NCI-H510A (cell line): Measurements from ENCODE around the gene LUM.
"Not testable (repeated sequence)": the region's sequence is repeated elsewhere in the genome, so short reads cannot be mapped to it uniquely, and the experiment has no call there.

Experiments used
- DNase-seq: peaks from one replicate; lab custom pipeline; 2025; lab: John Stamatoyannopoulos, UW

Gene LUM

DNA sequence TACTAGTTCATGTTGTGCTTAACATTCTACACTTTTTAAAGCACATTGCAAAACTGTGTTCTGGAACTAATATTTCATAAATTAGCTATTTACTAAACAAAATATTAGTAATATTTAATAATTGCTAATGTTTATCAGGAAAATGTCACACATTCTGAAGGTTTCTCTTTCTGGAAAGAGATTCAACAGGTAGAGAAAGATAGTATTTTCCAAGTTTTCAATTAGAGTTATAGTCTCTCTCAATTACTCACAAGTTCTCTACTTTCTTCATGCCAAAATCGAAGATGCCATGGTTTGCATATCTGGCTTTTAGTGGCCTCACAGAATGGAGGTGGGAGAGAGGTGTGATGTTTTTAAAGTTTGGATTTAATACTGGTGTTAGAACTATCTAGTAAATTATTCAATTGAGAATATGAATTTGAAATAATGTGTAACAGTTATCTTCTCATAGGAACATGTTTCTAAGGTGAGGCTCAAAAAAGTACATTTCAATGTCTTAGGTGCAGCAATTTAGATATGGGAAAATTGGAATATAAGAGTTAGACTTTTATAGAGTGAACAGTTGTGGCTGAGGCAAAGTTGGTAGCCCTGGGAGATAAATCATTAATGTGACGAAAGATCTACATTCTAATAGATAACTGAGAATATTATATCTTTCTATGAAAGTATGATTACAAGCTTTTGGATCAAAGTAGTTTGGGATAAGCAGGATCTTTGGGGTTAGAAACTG lies 1.5 kb downstream of the LUM start:
- no peak for DNase-seq

DNA sequence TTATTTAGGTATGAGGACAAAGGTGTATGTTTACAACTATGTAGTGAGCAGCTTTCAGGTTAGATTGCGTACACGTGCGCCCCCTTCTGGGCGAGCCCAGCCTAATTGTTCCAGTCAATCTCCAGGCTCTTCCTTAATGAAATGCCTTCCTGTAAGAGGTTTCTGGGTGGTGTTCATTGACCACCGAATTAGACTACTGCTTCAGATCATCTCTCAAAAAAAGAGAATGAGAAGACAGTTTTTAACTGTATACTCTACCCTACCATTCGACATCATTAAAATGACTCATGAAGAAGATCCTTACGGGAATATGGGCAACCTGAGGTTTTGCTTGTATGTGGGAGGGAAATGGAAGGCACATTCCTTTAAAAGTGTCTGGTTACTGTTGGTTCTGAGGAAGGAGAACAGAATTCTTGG lies 2.1 kb downstream of the LUM start:
- no peak for DNase-seq

DNA sequence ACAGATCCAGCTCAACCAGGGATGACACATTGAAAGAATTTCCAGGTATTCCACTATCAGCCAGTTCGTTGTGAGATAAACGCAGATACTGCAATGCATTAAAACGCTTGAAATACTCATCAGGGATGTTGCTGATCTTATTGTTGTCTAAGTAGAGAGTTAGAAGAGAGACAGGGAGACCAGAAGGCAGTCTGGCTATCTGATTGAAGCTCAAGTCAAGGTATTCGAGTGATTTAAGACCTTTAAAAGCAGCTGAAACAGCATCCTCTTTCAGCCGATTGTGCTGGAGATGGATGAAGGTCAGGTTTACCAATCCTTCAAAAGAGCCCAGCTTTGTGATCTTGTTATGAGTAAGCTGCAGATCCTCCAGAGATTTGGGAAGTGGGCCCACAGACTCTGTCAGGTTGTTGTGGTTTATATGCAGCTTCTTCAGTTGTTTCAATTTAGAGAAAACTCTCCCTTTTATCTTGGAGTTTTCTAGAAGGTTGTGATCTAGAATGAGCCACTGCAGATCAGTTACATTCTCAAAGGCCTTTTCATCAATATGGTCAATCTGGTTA lies 3.0 kb downstream of the LUM start:
- DNase-seq, result no peak

DNA sequence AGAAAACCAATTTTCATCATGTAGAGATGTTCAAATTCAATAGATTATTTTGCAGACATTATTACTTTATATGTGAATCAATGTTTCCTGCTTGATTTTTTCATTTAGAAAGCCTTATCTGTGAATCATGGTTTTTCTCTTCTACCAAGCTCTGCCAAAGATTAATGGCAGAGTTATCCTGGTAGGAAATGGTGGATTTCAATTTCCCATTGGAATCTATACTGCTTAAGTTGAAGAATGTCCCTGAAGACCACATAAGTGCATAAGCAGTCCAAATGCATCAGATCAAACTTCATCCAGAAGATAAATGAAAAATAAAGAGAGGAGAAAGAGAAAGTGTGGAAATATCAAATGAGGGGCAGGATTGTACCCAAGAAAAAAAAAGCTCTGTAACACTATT lies 5.0 kb downstream of the LUM start:
- DNase-seq, result no peak

DNA sequence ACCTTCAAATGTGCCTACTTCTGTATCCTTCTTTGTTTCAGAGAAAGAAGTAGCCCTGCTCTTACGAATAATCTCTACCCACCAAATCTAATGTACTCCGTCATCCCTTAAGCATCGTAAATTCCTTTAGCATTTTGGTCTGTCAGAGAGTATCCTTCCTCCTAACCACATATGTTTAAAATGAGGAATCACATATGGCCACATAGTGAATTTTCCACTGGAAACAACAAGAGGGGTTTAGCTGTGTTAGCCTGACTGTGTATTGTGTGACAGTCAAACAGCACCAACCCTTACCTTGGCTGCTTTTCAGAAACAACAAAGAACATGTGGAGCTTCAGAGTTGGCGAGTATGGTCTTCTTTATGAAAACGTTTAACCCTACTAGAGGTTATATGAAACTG lies 5.5 kb downstream of the LUM start:
- no peak for DNase-seq

DNA sequence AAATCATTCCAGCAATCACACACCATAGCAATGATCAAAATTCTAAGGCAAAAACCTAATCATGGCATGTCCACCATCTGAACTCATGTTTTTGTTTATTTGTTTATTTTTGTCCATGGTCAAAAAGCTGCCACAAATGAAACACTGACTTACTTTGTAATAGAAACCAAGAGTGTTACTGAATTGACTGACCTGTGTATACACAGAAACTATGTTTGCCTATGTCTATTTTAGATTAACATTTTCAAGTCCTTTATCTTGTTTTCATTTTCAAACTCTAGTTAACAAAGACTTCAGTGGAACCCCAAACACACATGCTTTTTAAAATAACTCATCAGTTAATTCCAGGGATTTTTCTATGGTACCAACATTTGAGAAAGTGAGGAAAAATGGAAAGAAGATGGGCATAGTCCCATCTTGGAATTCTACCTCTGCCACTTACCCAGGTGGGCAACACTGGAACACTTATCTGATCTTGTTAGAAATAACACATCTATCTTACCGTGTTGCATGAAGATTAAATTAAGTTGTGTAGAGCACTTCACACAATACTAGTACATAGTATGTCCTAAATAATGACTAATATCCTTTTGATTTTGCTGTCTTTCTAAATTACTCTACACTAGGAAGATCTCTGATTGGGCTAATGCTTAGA lies 6.4 kb downstream of the LUM start:
- no peak for DNase-seq

DNA sequence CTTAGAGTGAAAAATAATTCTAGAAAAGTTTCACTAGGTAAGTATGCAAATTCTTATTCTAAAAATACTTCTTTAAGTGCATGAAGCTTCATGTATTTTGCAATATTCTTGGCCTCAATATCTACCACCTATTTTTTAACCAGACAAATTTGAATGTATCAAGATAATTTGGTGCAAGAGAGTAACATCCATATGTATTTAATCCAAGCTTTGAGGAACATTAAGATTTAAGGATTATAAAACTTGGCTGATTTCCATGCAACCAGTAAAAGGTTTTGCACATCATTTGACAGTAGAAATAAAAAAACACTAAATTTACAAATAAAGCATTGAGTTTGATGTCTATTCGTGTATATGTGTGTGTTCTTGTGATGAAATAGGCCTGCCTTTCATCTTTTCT lies 7.7 kb downstream of the LUM start:
- no peak for DNase-seq

DNA sequence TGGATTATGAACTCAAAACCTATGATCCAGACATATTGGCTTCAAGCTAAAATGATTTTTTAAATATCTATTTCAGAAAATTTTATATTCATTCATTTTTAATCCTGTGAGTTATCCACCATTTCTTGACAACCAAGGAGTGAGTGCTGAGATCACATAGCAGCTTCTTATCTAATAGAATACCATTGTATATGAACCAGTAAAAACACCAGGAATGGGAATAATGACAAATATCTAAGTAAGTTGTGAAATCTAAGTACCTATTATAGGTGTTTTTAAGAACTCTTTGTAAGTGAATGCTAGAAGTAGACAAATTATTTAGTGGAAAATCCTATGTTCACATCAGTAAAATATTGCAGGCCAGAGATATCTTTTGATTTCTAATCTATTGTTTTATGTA lies 8.2 kb downstream of the LUM start:
- no peak for DNase-seq

DNA sequence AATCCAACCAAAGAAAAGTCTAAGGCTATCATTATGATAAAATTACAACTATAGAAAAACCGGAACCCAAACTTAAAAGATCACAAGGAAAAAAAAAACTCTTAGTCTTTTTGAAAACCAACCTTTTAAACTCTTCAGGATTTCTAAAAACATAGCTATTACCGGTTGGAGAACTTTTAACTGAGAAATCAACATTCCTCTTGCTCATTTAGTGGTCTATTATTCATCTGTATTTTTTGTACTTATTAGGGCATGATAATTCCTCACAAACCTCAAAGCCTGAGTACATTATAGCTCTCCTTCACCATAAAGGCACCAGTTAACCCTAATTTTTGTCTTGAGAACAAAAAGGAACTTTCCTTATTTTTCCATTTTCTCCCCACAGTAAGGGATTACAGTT lies 10.4 kb downstream of the LUM start:
- no peak for DNase-seq

DNA sequence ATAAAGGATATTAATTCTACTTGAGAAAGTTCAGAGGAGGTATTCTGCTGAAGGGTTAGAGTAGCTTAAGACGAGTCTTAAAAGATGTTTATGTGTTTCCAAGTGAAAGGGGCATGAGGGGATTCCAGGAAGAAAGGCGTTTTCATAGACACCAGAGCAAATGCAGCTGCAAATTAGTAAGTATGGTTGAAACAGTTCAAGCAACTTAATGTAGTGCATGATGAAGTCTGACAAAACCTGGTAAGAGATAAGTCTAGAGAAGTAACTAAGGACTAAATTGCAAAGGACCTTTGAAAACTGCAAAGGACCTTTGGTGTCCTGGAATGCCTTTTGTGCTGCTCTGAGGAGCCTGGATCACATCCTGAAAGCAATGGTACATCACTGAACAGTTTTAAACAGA lies 11.5 kb downstream of the LUM start:
- DNase-seq, result no peak

DNA sequence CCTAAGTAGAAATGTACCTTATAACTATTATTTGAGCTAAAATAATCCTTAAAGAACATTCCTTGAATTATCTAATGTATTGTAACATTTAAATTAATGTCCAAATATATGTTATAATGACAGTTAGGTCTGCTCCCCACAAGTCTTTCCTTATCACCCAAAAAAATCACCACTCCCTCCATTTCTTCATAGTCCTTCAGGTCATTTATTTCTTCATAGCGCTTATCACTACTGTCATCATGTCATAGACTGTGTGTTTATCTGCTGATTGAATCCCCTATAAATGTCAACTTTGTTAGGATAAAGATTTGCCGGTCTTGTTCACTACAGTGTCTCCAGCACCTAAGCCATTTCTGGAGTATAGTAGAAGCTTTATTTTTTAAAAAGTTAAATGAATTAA lies 12.0 kb downstream of the LUM start:
- DNase-seq, result no peak

DNA sequence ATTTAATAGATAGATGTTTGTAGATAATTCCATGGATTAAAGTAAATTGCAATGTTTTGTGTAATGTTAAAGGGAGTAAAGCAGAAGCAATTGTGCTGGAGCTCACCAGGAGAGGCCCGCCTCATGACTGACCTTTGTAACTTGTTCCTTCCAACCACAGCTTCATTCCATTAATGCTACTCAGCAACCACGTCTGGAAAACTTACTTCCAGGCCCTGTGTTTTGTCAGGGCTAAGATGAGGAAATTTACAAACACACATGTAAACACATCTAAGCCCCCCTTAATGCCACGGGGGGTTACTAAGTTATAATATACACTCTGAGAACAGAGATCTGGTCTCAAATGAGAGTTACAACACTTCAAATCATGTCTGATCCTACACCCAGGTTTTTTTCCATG lies 12.4 kb downstream of the LUM start:
- no peak for DNase-seq

DNA sequence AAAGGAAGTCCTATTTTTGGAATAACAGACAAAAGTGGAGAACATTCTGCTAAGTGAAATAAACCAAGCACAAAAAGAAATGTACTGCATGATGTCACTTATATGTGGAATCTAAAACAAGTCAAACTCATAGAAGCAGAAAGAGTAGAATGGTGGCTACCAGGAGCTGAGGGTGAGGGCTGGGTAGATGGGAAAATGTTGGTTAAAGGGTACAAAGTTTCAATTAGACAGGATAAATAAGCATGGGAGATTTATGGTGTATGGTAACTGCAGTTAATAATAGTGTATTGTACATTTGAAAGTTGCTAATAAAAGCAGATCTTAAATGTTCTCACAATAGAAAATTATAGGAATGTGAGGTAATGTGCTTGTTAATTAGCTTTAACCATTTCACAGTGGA lies 12.8 kb downstream of the LUM start:
- DNase-seq, result no peak

DNA sequence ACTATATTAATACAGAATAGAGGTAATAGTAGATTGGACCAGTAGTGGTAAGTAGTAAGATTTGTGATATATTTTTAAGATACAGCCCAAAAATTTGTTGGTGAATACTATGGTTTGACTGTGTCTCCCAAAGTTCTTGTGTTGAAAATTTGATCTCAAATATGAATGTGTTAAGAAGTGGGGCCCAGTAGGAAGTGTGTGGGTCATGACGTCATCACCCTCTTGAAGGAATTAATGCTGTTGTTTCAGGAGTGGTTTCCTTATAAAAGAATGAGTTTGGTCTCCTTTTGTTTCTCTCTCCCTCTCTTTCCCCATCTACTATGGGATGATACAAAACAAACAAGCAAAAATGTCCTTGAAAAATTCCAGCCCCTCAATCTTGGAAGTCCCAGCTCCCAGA lies 16.3 kb downstream of the LUM start:
- no peak for DNase-seq

DNA sequence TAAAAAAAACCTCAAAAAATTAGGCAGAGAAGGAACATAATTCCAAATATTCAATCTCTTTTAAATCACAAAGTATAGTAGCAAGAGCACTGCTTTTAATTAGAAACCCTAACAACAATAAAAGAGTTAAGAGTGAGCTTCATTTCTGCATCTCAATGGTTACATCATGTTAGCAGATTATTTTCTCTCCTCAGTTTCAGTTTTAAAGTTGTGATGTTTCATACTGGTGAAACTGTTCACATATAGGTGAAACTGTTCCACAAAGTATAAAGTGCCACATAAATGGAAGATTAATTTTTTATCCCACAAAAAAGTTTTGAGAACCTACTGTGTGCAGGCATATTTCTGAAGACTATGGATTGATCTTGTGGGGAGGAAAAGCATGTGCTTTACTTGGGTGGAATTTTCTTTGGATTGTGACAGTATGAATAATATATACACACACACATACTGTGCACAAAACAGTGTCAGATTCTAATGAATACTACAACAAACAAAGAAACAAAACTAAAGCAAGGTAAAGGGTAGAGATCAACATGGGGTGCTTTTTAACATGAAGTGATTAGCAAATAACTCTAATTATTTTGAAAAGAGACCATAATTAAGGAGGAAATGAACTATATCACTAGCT lies 17.1 kb downstream of the LUM start:
- no peak for DNase-seq

DNA sequence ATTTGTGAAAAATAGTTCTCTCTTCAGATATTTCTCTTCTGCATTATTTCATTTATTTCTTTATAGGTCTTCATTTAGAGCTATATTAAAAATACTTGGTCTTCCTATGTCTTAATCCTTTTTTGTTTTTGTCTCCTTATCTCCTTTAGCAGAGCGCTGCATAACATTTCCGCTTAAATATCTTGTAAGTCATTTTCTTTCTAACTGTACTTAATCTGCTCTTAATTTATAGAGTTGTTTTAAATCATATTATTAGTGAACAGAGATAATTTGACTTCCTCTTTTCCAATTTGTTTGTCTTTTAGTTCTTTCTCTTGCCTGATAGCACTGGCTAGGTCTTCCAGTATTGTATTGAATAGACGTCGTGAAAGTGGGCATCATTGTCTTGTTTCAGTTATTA lies 18.0 kb downstream of the LUM start:
- DNase-seq, result no peak

DNA sequence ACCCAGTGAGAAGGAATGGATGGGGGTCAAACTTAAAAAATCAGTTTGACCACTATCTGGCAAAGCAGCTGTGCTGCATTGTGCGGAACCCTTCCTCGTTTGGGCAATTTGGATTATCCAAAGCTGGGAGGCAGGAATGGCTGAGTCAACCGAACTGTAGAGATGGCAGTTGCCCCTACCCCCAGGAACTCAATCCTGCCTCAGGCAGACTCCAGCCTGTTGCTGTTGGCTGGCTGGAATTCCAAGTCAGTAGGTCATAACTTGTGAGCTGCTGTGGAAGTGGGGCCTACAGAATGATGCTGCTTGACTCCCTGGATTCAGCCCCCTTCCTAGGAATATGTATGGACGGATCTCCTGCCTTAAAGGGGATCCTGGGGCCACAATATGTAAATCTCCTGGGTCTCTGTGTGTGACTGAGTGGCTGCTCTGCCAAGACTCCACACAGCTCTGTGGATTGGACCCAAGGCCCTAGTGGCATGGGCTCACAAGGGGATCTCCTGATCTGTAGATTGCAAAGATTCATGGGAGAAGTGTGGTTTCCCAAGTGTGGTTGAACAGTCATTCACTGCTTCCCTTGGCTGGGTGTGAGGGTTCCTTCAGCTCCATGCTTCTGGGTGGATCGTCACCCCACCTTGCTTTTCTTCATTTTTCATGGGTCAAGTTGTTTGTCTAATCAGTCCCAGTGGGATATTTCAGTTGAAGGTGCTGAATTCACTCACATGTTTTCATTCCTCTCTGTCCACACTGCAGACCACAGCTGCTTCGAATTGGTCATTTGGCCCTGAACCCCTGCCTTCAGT lies 19.2 kb downstream of the LUM start:
- no peak for DNase-seq

DNA sequence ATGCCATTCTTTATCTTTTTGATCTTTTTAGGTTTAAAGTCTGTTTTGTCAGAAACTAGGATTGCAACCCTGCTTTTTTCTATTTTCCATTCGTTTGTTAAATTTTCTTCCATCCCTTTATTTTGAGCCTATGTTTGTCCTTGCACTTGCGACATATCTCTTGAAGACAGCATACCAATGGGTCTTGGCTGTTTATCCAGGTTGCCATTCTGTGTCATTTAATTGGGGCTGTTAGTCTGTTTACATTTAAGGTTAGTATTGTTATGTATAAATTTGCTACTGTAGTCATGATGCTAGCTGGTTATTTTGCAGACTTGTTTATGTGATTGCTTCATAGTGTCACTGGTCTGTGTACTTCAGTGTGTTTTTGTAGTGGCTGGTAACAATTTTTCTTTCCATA lies 21.3 kb downstream of the LUM start:
- not testable (repeated sequence) for DNase-seq

DNA sequence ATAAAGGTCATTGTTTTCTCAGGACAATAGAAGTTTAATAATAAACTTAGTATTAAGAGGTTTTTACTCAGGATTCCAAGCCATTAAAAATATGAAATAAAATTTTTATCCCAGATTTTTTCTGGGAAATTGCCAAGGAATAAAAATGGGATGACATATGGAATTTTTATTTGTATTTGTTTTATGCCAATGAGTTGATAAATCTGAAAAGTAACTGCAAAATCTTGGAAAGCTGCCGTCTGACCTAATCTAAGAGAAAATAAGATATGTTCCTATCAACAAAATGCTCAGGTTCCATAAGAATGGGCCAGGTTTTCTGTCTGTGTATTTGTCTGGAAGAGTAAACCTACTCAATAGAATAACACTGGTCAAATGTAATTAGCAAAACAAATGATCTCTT lies 31.3 kb downstream of the LUM start:
- no peak for DNase-seq

DNA sequence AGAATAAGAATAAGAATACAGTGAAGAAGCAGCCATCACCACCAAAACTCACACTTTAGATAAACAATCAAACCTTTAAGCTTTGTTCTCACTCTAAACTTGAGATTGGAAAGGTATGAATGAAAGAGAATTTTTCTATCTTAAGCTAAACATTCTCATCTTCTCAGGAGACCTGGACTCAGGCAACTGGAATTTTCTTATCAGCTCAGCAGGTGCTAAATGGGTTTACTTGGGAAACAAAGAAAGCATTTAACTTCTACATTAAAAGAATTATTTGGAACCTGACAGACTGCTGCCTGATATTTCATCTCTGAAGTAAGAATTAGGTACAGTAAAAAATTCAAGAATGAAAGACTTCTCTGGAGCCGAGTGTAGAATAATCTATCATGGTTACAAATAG lies 32.8 kb downstream of the LUM start:
- DNase-seq, result no peak

DNA sequence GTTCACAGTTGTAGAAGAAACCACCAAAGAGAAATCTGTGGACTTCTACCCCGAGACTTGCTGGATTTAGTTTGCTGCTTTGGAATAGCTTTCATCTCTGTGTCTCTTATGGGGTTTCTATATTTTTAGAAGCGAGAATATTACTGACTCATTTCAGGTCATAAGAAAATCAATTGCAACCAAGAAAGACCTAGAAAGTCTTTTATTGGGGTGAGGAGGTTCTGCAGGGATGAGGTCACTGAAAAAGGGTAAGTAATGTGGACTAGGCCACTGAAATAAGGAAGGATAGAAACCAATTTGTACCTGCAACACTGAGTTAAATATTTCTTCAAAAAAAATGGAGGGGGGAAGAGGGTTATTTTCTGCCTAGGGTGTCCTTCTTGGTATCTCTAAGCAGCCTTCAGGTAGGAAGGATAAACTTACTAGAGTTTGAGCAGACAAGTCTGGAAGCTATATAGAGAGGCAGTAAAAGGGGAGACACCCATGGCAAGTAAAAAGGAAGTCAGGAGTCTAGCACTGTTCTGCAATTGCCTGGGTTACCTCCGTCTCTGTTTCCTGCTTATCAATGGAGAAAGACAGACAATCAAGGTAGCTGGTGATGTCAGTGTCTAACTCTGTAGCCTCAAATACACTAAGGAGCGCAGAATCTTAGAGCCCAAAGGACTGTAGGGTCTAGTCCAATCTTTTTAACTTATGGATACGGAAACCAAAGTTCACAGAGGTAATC lies 33.9 kb downstream of the LUM start:
- no peak for DNase-seq

DNA sequence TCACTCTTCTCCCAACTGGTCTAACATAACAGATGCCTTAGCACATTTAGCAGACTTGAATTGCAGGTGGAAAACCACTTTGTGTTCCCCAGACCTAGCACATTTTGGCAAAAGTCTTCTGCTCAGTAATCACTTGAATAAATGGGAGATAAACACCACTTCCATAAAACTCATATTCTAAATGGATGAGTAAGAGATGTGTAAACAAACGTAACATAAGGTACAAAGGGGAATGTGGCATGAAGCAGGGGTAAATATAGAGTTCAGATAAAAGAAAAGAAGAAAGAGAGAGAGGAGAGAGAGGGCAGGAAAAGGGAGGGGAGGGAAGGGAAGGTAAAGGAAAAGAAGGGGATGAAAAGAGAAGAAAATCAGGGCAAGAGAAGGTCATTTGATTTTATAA lies 36.4 kb downstream of the LUM start:
- DNase-seq, result no peak
